ENCODE measurements around the gene LRRC3. TPM values are rescaled to one million over a fixed set of nuclear protein-coding genes. Genes with fewer than 3 reads are reported as not detected.

The LRRC3 gene
- total RNA-seq, 1 donor from 2014 or later = 10.4 TPM

- no peak for DNase-seq (ENCODE audit: extremely low read depth, low read depth, low spot score)
These were observed 359 bp downstream of the LRRC3 start for GRCh38 chr21:44455524-44456213.

GRCh38 chr21:44456214-44456914 lies 1.1 kb downstream of the LRRC3 start:
- no peak for DNase-seq (ENCODE audit: extremely low read depth, low read depth, low spot score)

GRCh38 chr21:44456915-44457736 lies 1.8 kb downstream of the LRRC3 start:
- DNase-seq (ENCODE audit: extremely low read depth, low read depth, low spot score) = no peak

- no peak for DNase-seq (ENCODE audit: extremely low read depth, low read depth, low spot score)
These were observed 3.8 kb downstream of the LRRC3 start for GRCh38 chr21:44458971-44459711.

GRCh38 chr21:44459712-44460440 lies 4.6 kb downstream of the LRRC3 start:
- no peak for DNase-seq (ENCODE audit: extremely low read depth, low read depth, low spot score)

- no peak for DNase-seq (ENCODE audit: extremely low read depth, low read depth, low spot score)
These were observed 5.1 kb downstream of the LRRC3 start for GRCh38 chr21:44460441-44460755.

GRCh38 chr21:44461005-44461404 lies 5.7 kb downstream of the LRRC3 start:
- DNase-seq (ENCODE audit: extremely low read depth, low read depth, low spot score) = no peak

GRCh38 chr21:44461464-44462001 lies 6.2 kb downstream of the LRRC3 start:
- no peak for DNase-seq (ENCODE audit: extremely low read depth, low read depth, low spot score)

GRCh38 chr21:44462086-44462833 lies 7.0 kb downstream of the LRRC3 start:
- DNase-seq (ENCODE audit: extremely low read depth, low read depth, low spot score) = no peak

- no peak for DNase-seq (ENCODE audit: extremely low read depth, low read depth, low spot score)
These were observed 7.5 kb downstream of the LRRC3 start for GRCh38 chr21:44462834-44463200.

- DNase-seq (ENCODE audit: extremely low read depth, low read depth, low spot score) = no peak
These were observed 8.4 kb downstream of the LRRC3 start for GRCh38 chr21:44463724-44464123.

GRCh38 chr21:44464351-44464750 lies 9.0 kb downstream of the LRRC3 start:
- DNase-seq (ENCODE audit: extremely low read depth, low read depth, low spot score) = no peak

- DNase-seq (ENCODE audit: extremely low read depth, low read depth, low spot score) = no peak
These were observed 11.1 kb downstream of the LRRC3 start for GRCh38 chr21:44466351-44466954.

GRCh38 chr21:44466996-44467858 lies 11.9 kb downstream of the LRRC3 start:
- DNase-seq (ENCODE audit: extremely low read depth, low read depth, low spot score) = no peak

- no peak for DNase-seq (ENCODE audit: extremely low read depth, low read depth, low spot score)
These were observed 12.5 kb downstream of the LRRC3 start for GRCh38 chr21:44467859-44468195.

- no peak for DNase-seq (ENCODE audit: extremely low read depth, low read depth, low spot score)
These were observed 16.0 kb downstream of the LRRC3 start for GRCh38 chr21:44471341-44471740.

- DNase-seq (ENCODE audit: extremely low read depth, low read depth, low spot score) = no peak
These were observed 16.7 kb downstream of the LRRC3 start for GRCh38 chr21:44471996-44472395.

GRCh38 chr21:44473915-44474555 lies 18.7 kb downstream of the LRRC3 start:
- no peak for DNase-seq (ENCODE audit: extremely low read depth, low read depth, low spot score)

All from glomerular endothelial cell (primary cell).